ENCODE data around the gene STRADB. TPM values are rescaled to one million over a fixed set of nuclear protein-coding genes. Genes with fewer than 3 reads are reported as not detected.

The STRADB gene
- total and polyA plus RNA-seq, 2 donors from 2014 or later = 26.1 to 60.3 TPM

- Histone ChIP-seq H3K9ac (ENCODE audit: low read length in 3 of 3) (no peak overlapping the region), H3K4me3 (ENCODE audit: low read length in 3 of 3) (no peak overlapping the region), H3K9me3 (ENCODE audit: control insufficient read depth in 2 of 3, insufficient read depth in 1 of 3, low read length in 3 of 3) (no peaks in the 10 kb centered on the region), H3K27me3 (ENCODE audit: control insufficient read depth, insufficient read depth, low read length) (no peaks in the 10 kb centered on the region), H3K4me1 (ENCODE audit: control insufficient read depth in 2 of 3, insufficient read depth in 2 of 3, low read depth in 1 of 3, low read length in 3 of 3) (peaks cover 3 to 15% (median 14%) of the 10 kb centered on the region in 3 donors), H3K27ac (ENCODE audit: low read depth in 2 of 2, low read length in 2 of 2) (no peak overlapping the region), H3K36me3 (ENCODE audit: control insufficient read depth in 2 of 3, insufficient read depth in 3 of 3, low read length in 3 of 3) (no peaks in the 10 kb centered on the region)
- no peak for TF ChIP-seq CTCF (IDR thresholded peaks at IDR 0.05; ENCODE audit: borderline replicate concordance, extremely low read depth, insufficient read depth)
- intact Hi-C loops (cut with DNase I) = no loop called here
- FAIRE-seq (no peak), DNase-seq (no peak)
These were observed 20.7 kb upstream of the STRADB start for GRCh38 chr2:201430839-201431238.

- intact Hi-C loops (cut with DNase I) = no loop called here
- Histone ChIP-seq H3K4me3 (ENCODE audit: low read length in 3 of 3) (no peak overlapping the region), H3K4me1 (ENCODE audit: control insufficient read depth in 2 of 3, insufficient read depth in 2 of 3, low read depth in 1 of 3, low read length in 3 of 3) (peaks cover 3 to 15% (median 14%) of the 10 kb centered on the region in 3 donors), H3K27ac (ENCODE audit: low read depth in 2 of 2, low read length in 2 of 2) (peak overlapping the region; percentile 18 to 59), H3K9me3 (ENCODE audit: control insufficient read depth in 2 of 3, insufficient read depth in 1 of 3, low read length in 3 of 3) (no peaks in the 10 kb centered on the region), H3K9ac (ENCODE audit: low read length in 3 of 3) (no peak overlapping the region), H3K36me3 (ENCODE audit: control insufficient read depth in 2 of 3, insufficient read depth in 3 of 3, low read length in 3 of 3) (no peaks in the 10 kb centered on the region), H3K27me3 (ENCODE audit: control insufficient read depth, insufficient read depth, low read length) (no peaks in the 10 kb centered on the region)
- no peak for TF ChIP-seq CTCF (IDR thresholded peaks at IDR 0.05; ENCODE audit: borderline replicate concordance, extremely low read depth, insufficient read depth)
- peak; percentile 30 for FAIRE-seq
- DNase-seq = peak in 1 of 5 donors; percentile 33
These were observed 19.4 kb upstream of the STRADB start for GRCh38 chr2:201432038-201432620.

- H3K4me1 ChIP-seq (ENCODE audit: control insufficient read depth in 2 of 3, insufficient read depth in 2 of 3, low read depth in 1 of 3, low read length in 3 of 3) = peaks cover 3 to 15% (median 14%) of the 10 kb centered on the region in 3 donors
- H3K27me3 ChIP-seq (ENCODE audit: control insufficient read depth, insufficient read depth, low read length) = no peaks in the 10 kb centered on the region
- no peak for FAIRE-seq
- no peak overlapping the region for H3K9ac ChIP-seq (ENCODE audit: low read length in 3 of 3)
- H3K27ac ChIP-seq (ENCODE audit: low read depth in 2 of 2, low read length in 2 of 2) = peak overlapping the region; percentile 18 to 59
- no peak for TF ChIP-seq CTCF (IDR thresholded peaks at IDR 0.05; ENCODE audit: borderline replicate concordance, extremely low read depth, insufficient read depth)
- no peaks in the 10 kb centered on the region for H3K9me3 ChIP-seq (ENCODE audit: control insufficient read depth in 2 of 3, insufficient read depth in 1 of 3, low read length in 3 of 3)
- H3K36me3 ChIP-seq (ENCODE audit: control insufficient read depth in 2 of 3, insufficient read depth in 3 of 3, low read length in 3 of 3) = no peaks in the 10 kb centered on the region
- intact Hi-C loops (cut with DNase I) = no loop called here
- no peak overlapping the region for H3K4me3 ChIP-seq (ENCODE audit: low read length in 3 of 3)
- DNase-seq = peak in 3 of 5 donors; percentile 37 to 71 (median 47)
These were observed 18.7 kb upstream of the STRADB start for GRCh38 chr2:201432621-201433393.

Measured in kidney (tissue), 14 donors.